D721Med (cell line): ENCODE data around the gene CHN2.

Experiments
- DNase-seq: peaks from one replicate; pipeline ENCODE4 v3.0.0; 2011; ENCODE audit warnings: low spot score; ENCODE audit not compliant: insufficient read length
- FAIRE-seq: peaks from 2 replicates; lab custom pipeline; 2011; peaks lifted over from hg19 to GRCh38; lab: Jason Lieb, UNC
- CTCF ChIP-seq: IDR thresholded peaks from 2 replicates; pipeline ENCODE4 v1.5.1; 2012; ENCODE audit warnings: mild to moderate bottlenecking, control low read depth; ENCODE audit not compliant: insufficient read depth; ENCODE audit errors: missing control alignments

CHN2 gene

GRCh38 chr7:29384277-29384676 is 189.7 kb downstream of the CHN2 start:
- FAIRE-seq (no peak), DNase-seq (no peak)
- no peak for TF ChIP-seq CTCF

DNA sequence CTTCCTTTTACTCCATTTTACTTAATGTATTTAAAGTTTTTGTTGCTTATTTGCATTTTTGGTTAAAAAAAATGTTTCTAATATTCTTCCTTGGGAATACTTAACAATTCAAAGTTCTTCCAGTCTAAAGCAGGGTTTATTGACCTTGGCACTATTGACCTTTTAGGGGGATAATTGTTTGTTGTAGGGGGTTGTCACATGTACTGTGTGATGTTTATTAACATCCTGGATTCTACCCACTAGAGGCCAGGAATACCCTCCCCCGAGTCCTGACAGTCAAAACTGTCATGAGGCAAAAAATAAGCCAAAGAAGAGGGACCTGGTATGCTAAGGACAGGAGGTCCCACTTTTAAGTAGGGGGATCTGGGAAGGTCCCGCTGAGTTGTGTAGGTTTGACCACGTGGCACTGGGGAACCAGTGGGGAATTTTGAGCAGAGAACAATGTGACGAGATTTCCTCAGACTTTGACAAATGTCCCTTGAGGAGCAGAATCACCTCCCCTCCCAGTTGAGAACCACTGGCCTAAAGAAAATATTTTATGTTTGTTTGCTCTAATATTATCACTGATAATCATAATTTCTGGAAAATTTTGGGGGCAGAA is 190.7 kb downstream of the CHN2 start:
- DNase-seq (no peak), FAIRE-seq (no peak)
- no peak for TF ChIP-seq CTCF

DNA sequence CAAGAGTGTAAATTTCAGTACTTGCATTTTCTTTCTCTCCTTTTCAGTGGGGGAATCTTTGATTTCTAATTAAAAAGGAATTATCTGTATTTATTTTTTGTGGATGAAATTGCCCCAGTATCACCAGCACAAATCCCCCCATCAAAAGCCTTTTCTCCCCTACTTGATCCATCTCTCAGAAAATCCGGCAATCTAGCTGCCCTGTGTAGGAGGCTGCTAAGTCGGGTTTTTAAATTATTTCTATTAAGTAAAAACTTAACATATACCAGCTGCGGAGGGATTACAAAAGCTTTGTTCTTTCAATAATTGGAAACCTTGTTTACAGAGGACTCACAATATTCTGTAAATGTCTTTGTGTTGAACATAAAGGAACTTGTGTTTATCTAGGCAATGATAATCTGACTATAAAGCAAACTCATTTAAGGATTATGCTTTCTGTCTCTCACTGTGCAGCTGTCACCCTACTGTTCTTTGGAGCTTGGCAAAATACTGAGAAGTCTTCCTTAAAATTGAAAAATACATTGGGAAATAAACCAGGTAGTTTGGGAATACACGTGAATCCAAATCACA is 191.7 kb downstream of the CHN2 start:
- DNase-seq (no peak), FAIRE-seq (peak; percentile 90)

GRCh38 chr7:29391262-29391661 is 196.7 kb downstream of the CHN2 start:
- FAIRE-seq (no peak), DNase-seq (no peak)
- TF ChIP-seq CTCF, result no peak

More for the DNA sequence above, 191.7 kb downstream of the CHN2 start:
- TF ChIP-seq CTCF, result no peak

- DNase-seq (no peak), FAIRE-seq (no peak)
Measured at GRCh38 chr7:29394321-29394720, 199.7 kb downstream of the CHN2 start.

DNA sequence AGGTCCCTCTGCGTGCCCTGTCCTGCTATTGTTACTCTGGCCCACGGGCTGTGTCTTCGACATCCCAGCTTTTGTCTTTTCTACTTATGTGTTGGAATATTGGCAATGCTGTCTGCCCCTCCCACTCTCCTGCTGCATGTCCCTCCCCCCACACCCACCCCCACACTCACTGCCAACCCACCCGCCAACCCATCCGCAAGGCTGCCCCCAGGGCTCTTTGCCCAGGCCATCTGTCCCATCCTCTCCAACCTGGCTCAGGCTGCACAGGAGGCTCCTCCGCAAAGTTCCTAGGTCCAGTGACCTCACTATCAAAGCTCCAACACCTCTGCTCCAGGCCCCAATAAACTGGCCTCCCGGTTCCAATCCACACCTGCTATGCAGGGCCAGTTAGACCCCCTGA is 202.0 kb downstream of the CHN2 start:
- no peak for FAIRE-seq
- DNase-seq, result no peak
- no peak for TF ChIP-seq CTCF

More at GRCh38 chr7:29394321-29394720, 199.7 kb downstream of the CHN2 start:
- no peak for TF ChIP-seq CTCF

DNA sequence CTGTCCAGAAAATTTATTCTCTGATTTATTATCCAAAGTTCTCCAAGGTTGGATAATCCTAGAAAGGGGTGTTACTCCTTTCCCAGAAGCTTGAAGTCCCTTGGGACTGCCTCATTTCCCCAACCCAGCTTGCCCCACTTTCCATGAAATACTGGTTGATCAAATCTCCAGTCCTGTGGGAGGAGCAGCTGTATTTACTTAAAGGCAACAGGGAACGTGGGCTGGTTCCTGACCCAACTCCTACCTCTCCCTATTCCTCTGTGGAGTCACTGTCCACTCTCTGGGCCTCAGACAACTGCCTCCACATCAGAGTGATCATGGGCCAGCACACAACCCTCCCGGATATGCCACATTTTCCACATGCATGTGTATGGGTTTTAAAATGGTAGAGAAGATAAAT is 202.8 kb downstream of the CHN2 start:
- FAIRE-seq (no peak), DNase-seq (no peak)
- no peak for TF ChIP-seq CTCF
